Naive B cell (primary cell): ENCODE results near the gene RELL1. TPM values are rescaled to one million over a fixed set of nuclear protein-coding genes. Genes with fewer than 3 reads are reported as not detected.

ENCODE experiments used
- ATAC-seq, 2 donors: fragments of 150-1000 bp; cut with Tn5 transposase; 2 replicates each; pipeline ENCODE4 v1.10.0; 2021; ENCODE audit warnings: low read depth in 2 of 2, mild to moderate bottlenecking in 2 of 2, moderate library complexity in 2 of 2
- DNase-seq: peaks from one replicate; pipeline ENCODE4 v3.0.0; 2022
- H3K27ac Mint-ChIP-seq, 6 donors: one replicate each; pipeline ENCODE4 v1.8.0; 2020 to 2022; ENCODE audit warnings: mild to moderate bottlenecking in 6 of 6, mixed read lengths in 6 of 6, moderate library complexity in 5 of 6, inconsistent platforms in 2 of 6
- H3K27me3 Mint-ChIP-seq, 3 donors: one replicate each; pipeline ENCODE4 v1.8.0; 2021 to 2022; ENCODE audit warnings: mixed read lengths in 3 of 3, mild to moderate bottlenecking in 1 of 3
- H3K36me3 Mint-ChIP-seq, 2 donors: one replicate each; pipeline ENCODE4 v1.8.0; 2020 to 2022; ENCODE audit warnings: mixed read lengths in 2 of 2, inconsistent platforms in 1 of 2, mild to moderate bottlenecking in 1 of 2
- H3K4me1 Mint-ChIP-seq, 3 donors: one replicate each; pipeline ENCODE4 v1.8.0; 2020 to 2022; ENCODE audit warnings: mixed read lengths in 3 of 3, inconsistent platforms in 1 of 3, mild to moderate bottlenecking in 1 of 3, moderate library complexity in 1 of 3
- H3K4me3 Mint-ChIP-seq, 8 donors: one replicate each; pipeline ENCODE4 v1.8.0; 2020 to 2022; ENCODE audit warnings: mild to moderate bottlenecking in 8 of 8, mixed read lengths in 8 of 8, moderate library complexity in 8 of 8, inconsistent platforms in 2 of 8
- H3K9me3 Mint-ChIP-seq, 7 donors: one replicate each; pipeline ENCODE4 v1.8.0; 2020 to 2022; ENCODE audit warnings: mixed read lengths in 7 of 7, mild to moderate bottlenecking in 5 of 7, inconsistent platforms in 2 of 7, moderate library complexity in 1 of 7
- polyA plus RNA-seq, 6 donors: library from polyadenylated mRNA; unstranded; fragments of 300-500 nt; fragmentation: Illumina TruSeq; gene quantifications; one replicate each; pipeline ENCODE4 v1.2.3, GENCODE V29; 2021; ENCODE audit warnings: low read depth in 6 of 6

The RELL1 gene
- polyA plus RNA-seq, 6 donors from 2014 or later = 0.32 to 1.2 (median 0.59) TPM; not detected in 2

- Mint-ChIP-seq H3K27me3 (peaks cover 0 to 13% (median 9%) of the 10 kb centered on the region in 3 donors), H3K4me1 (peaks cover 23 to 33% (median 31%) of the 10 kb centered on the region in 3 donors), H3K36me3 (peaks cover 0 to 2% of the 10 kb centered on the region in 2 donors), H3K9me3 (peaks cover 0 to 6% (median 0%) of the 10 kb centered on the region in 7 donors), H3K27ac (peak overlapping the region in 3 of 6 donors; percentile 1 to 62 (median 7)), H3K4me3 (peak overlapping the region; percentile 92 to 98 (median 96))
- ATAC-seq (no peak), DNase-seq (no peak)
Measured at GRCh38 chr4:37687194-37687562, 1.0 kb upstream of the RELL1 start.

DNA sequence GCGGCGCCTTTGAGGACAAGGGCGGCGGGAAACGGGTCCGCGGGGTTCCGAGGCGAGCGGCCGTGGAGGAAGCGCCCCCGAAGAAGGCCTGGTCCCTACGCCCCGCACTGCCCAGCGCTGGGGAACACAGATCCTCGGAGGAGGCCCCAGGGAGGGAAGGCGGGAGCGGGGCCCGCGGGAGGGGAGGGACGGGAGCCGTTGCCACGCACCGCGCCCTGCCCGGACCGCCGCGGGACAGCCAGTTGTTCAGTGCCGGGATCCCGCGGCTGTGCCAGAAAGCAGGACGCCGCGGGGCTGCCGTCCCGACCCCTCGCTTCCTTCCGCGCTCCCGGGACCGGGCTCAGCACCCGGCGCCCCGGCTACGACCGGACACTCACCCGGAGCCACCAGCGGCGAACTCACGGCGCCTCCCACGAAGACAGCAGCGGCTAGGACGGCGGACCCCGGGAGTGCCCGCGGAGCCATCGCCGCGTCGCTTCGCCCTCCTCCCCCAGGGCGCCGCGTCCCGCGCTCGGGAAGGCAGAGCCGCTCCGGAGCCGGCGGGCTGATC, 278 bp downstream of the RELL1 start:
- no peak for DNase-seq
- Mint-ChIP-seq H3K36me3 (no peaks in the 10 kb centered on the region), H3K4me3 (peak overlapping the region; percentile 92 to 98 (median 96)), H3K9me3 (peaks cover 0 to under 1% (median 0%) of the 10 kb centered on the region in 7 donors), H3K27ac (peak overlapping the region in 4 of 6 donors; percentile 92 to 95 (median 94)), H3K27me3 (peaks cover 0 to 13% (median 9%) of the 10 kb centered on the region in 3 donors), H3K4me1 (peaks cover 23 to 34% (median 33%) of the 10 kb centered on the region in 3 donors)
- ATAC-seq = peak; percentile 11 to 26

DNA sequence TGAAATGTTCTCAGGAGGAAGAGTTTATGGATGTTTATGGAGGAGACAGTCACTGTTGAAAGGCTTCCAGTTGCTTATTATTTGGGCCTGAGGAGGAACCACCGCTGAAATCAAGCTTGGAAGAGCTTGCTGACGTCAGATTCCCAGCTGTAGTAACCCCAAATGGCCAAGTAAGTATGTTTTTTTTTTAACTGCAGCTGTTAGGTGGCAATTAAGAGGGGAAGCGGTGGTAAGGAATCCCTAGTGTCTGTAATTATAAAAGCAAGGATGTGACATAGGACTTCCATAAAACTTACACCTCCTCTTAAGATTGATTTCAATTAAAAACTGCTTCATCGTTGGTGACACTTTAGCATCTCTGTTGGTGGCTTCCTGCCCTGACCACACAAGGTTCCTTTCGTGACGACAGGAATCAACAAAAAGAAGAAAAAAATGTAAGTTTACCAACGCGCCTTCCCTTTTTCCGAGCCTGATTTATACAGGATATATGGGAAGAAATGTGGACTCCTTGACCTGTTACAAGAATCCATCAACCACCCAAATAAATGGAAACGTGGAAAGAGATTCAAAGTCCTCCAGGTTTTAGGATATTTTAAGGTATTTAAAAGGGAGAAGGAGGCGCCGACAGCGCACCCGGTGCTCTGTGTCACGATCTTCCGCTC, 884 bp downstream of the RELL1 start:
- Mint-ChIP-seq H3K9me3 (no peaks in the 10 kb centered on the region), H3K27me3 (peaks cover 0 to 13% (median 9%) of the 10 kb centered on the region in 3 donors), H3K27ac (peak overlapping the region; percentile 75 to 95 (median 82)), H3K4me1 (peaks cover 23 to 34% (median 33%) of the 10 kb centered on the region in 3 donors), H3K4me3 (peak overlapping the region; percentile 71 to 96 (median 90)), H3K36me3 (no peaks in the 10 kb centered on the region)
- ATAC-seq (no peak), DNase-seq (peak; percentile 44)

DNA sequence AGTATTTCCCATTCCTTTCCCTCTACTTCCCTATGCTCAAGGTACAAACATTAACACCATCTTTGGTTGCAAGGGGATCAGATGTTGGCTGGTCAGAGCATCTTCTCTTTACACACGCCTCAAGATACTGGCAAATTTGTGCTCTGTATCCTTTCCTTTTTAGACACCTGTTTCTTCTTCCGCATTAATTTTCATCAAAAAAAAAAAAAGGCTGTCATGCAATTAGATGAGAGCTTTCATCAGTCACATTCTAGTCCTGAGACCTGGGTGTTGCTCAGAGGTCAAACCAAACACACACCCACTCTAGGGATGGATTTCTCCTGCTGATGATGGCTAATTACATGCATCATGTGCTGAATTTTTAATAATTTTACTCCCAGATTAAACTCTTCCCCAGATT, 2.0 kb downstream of the RELL1 start:
- no peaks in the 10 kb centered on the region for H3K9me3 Mint-ChIP-seq
- H3K27me3 Mint-ChIP-seq = peaks cover 0 to 13% (median 9%) of the 10 kb centered on the region in 3 donors
- H3K4me3 Mint-ChIP-seq = peak overlapping the region in 3 of 8 donors; percentile 42 to 89 (median 84)
- H3K36me3 Mint-ChIP-seq = no peaks in the 10 kb centered on the region
- ATAC-seq (no peak), DNase-seq (no peak)
- peaks cover 23 to 34% (median 33%) of the 10 kb centered on the region in 3 donors for H3K4me1 Mint-ChIP-seq
- peak overlapping the region in 2 of 6 donors; percentile 74 to 87 for H3K27ac Mint-ChIP-seq

- DNase-seq (peak; percentile 69), ATAC-seq (peak; percentile 29 to 35)
- Mint-ChIP-seq H3K36me3 (no peaks in the 10 kb centered on the region), H3K27ac (peak overlapping the region in 5 of 6 donors; percentile 52 to 96 (median 77)), H3K27me3 (peaks cover 8 to 17% (median 13%) of the 10 kb centered on the region in 3 donors), H3K9me3 (no peaks in the 10 kb centered on the region), H3K4me3 (peak overlapping the region; percentile 2 to 79 (median 66)), H3K4me1 (peaks cover 23 to 36% (median 33%) of the 10 kb centered on the region in 3 donors)
Measured at GRCh38 chr4:37682701-37683401, 3.3 kb downstream of the RELL1 start.

- no peak overlapping the region for H3K4me3 Mint-ChIP-seq
- H3K36me3 Mint-ChIP-seq = no peaks in the 10 kb centered on the region
- DNase-seq (no peak), ATAC-seq (no peak)
- peaks cover 28 to 45% (median 40%) of the 10 kb centered on the region in 3 donors for H3K4me1 Mint-ChIP-seq
- no peaks in the 10 kb centered on the region for H3K9me3 Mint-ChIP-seq
- no peak overlapping the region for H3K27ac Mint-ChIP-seq
- peaks cover 8 to 19% (median 16%) of the 10 kb centered on the region in 3 donors for H3K27me3 Mint-ChIP-seq
Measured at GRCh38 chr4:37680089-37680488, 6.1 kb downstream of the RELL1 start.

DNA sequence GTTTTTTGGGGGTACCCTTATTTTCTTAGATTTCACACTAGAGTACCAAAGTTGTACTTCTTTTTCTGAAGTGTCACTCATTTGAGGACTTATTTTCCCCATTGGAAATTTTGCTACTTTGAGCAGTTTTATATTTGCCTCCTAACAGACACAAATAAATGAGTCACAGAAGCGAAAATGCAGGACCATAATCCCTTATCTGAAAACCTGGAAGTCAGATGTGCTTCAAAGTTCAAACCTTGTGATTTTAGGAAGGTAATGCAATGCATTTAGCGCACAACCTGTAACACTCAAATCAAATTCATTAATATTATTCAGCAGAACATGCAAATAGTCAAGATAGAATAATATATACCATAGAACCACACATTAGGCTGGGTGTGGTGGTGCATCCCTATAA, 6.9 kb downstream of the RELL1 start:
- Mint-ChIP-seq H3K36me3 (no peaks in the 10 kb centered on the region), H3K4me3 (no peak overlapping the region)

DNA sequence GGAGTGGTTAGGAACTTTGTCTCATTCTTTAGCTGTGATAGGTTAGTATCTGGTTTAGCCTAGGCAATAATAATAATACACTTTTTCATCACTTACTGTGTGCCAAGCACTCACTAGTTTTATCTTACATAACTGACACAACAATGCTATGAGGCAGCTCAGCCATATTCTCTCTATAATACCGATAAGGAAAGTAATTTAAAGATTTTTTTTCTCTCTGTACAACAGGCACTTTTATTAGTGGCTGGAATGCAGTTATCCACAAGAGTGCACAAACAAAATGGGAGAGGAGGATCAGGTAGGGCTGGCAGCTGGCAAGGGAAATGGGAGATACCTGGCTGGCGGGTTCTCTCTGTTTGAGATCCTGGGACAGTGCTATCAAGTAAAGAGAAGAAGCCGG, 7.6 kb downstream of the RELL1 start:
- no peaks in the 10 kb centered on the region for H3K36me3 Mint-ChIP-seq
- H3K27ac Mint-ChIP-seq = peak overlapping the region in 1 of 6 donors; percentile 74
- ATAC-seq (no peak), DNase-seq (no peak)
- H3K4me1 Mint-ChIP-seq = peaks cover 31 to 47% (median 40%) of the 10 kb centered on the region in 3 donors
- H3K4me3 Mint-ChIP-seq = no peak overlapping the region
- H3K9me3 Mint-ChIP-seq = no peaks in the 10 kb centered on the region
- H3K27me3 Mint-ChIP-seq = peaks cover 8 to 24% (median 11%) of the 10 kb centered on the region in 3 donors

More for the DNA sequence above, 6.9 kb downstream of the RELL1 start:
- H3K4me1 Mint-ChIP-seq = peaks cover 28 to 40% (median 40%) of the 10 kb centered on the region in 3 donors
- H3K9me3 Mint-ChIP-seq = no peaks in the 10 kb centered on the region
- DNase-seq (no peak), ATAC-seq (no peak)
- H3K27ac Mint-ChIP-seq = no peak overlapping the region
- peaks cover 8 to 17% (median 8%) of the 10 kb centered on the region in 3 donors for H3K27me3 Mint-ChIP-seq

DNA sequence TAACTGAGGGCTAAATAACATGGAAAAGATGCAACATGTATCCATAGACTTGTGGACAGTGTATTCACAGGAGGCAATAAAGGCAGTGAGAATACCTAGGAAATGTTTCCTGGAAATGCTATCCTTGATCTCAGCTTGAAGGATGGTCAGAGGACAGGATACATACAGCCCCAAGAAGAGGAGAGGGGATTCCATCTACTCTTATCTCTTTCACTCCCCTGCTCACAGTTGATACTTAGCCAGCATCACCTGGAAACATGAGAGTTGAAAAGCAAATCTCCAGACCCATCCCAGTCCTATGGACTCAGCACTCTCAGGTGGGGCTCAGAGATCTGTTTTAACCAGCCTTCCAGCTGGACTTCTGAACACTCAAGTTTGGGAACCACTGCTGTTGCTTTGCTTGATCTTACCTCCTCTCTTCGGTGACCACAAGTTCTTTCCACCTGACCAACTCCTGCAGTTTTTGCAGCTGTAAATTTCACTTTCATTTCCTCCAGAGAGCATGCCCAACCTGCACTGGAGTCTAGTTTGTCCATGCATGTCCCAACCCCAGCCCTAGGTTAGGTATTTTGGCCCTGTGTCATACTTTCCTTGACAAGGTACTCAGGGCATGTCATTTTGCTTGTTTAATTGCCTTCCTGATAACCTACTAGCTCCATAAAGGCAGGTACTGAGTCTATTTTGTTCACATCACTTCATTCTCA, 10.4 kb downstream of the RELL1 start:
- DNase-seq = peak; percentile 66
- Mint-ChIP-seq H3K27me3 (peaks cover 8 to 21% (median 13%) of the 10 kb centered on the region in 3 donors), H3K4me1 (peaks cover 26 to 36% (median 27%) of the 10 kb centered on the region in 3 donors), H3K4me3 (peak overlapping the region in 6 of 8 donors; percentile 41 to 62 (median 52)), H3K27ac (peak overlapping the region in 3 of 6 donors; percentile 11 to 72 (median 18)), H3K9me3 (no peaks in the 10 kb centered on the region), H3K36me3 (no peaks in the 10 kb centered on the region)
- ATAC-seq = peak; percentile 97 to 98

GRCh38 chr4:37674439-37674838, 11.7 kb downstream of the RELL1 start:
- Mint-ChIP-seq H3K4me3 (no peak overlapping the region), H3K9me3 (no peaks in the 10 kb centered on the region), H3K27me3 (peaks cover 8 to 21% (median 13%) of the 10 kb centered on the region in 3 donors), H3K27ac (no peak overlapping the region), H3K36me3 (no peaks in the 10 kb centered on the region), H3K4me1 (peaks cover 26 to 36% (median 27%) of the 10 kb centered on the region in 3 donors)
- no peak for ATAC-seq
- DNase-seq = no peak

GRCh38 chr4:37673538-37674192, 12.5 kb downstream of the RELL1 start:
- H3K27ac Mint-ChIP-seq = no peak overlapping the region

GRCh38 chr4:37671072-37671471, 15.1 kb downstream of the RELL1 start:
- ATAC-seq (no peak), DNase-seq (no peak)
- Mint-ChIP-seq H3K4me3 (no peak overlapping the region), H3K4me1 (peaks cover 12 to 32% (median 23%) of the 10 kb centered on the region in 3 donors), H3K36me3 (no peaks in the 10 kb centered on the region), H3K9me3 (no peaks in the 10 kb centered on the region), H3K27ac (no peak overlapping the region), H3K27me3 (peaks cover 0 to 15% (median 5%) of the 10 kb centered on the region in 3 donors)

More at GRCh38 chr4:37673538-37674192, 12.5 kb downstream of the RELL1 start:
- H3K27me3 Mint-ChIP-seq = peaks cover 5 to 21% (median 13%) of the 10 kb centered on the region in 3 donors
- H3K4me3 Mint-ChIP-seq = no peak overlapping the region
- no peaks in the 10 kb centered on the region for H3K9me3 Mint-ChIP-seq
- H3K36me3 Mint-ChIP-seq = no peaks in the 10 kb centered on the region
- DNase-seq = no peak
- ATAC-seq = no peak
- H3K4me1 Mint-ChIP-seq = peaks cover 26 to 36% (median 27%) of the 10 kb centered on the region in 3 donors
